GM12801 (cell line): ENCODE measurements around the gene PDZD2.

Source experiments
- TF ChIP-seq, protein P1 (sequence below): IDR thresholded peaks from one replicate; pipeline ENCODE4 v1.5.1; 2011; ENCODE audit warnings: control low read depth; ENCODE audit not compliant: insufficient read length; ENCODE audit errors: extremely low read depth

The PDZD2 gene

DNA sequence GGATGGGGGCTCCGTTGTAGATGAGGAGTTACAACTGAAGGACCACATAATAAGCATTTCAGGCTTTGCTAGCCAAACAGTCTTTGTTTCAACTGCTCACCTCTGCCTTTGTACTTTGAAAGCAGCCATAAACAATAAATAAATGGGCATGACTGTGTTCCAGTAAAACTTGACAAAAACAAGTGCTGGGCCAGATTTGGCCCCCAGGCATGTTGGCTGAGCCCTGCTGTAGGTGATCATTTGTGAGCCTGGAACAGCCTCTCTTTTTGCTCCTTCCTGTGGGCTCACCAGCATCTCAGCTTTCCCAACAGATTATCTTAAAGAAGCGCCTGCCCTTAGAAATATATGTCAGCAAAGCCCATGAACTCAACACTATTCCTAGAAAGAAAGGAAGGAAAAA lies 385.8 kb downstream of the PDZD2 start:
- TF ChIP-seq, protein P1, sequence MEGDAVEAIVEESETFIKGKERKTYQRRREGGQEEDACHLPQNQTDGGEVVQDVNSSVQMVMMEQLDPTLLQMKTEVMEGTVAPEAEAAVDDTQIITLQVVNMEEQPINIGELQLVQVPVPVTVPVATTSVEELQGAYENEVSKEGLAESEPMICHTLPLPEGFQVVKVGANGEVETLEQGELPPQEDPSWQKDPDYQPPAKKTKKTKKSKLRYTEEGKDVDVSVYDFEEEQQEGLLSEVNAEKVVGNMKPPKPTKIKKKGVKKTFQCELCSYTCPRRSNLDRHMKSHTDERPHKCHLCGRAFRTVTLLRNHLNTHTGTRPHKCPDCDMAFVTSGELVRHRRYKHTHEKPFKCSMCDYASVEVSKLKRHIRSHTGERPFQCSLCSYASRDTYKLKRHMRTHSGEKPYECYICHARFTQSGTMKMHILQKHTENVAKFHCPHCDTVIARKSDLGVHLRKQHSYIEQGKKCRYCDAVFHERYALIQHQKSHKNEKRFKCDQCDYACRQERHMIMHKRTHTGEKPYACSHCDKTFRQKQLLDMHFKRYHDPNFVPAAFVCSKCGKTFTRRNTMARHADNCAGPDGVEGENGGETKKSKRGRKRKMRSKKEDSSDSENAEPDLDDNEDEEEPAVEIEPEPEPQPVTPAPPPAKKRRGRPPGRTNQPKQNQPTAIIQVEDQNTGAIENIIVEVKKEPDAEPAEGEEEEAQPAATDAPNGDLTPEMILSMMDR: no peak

DNA sequence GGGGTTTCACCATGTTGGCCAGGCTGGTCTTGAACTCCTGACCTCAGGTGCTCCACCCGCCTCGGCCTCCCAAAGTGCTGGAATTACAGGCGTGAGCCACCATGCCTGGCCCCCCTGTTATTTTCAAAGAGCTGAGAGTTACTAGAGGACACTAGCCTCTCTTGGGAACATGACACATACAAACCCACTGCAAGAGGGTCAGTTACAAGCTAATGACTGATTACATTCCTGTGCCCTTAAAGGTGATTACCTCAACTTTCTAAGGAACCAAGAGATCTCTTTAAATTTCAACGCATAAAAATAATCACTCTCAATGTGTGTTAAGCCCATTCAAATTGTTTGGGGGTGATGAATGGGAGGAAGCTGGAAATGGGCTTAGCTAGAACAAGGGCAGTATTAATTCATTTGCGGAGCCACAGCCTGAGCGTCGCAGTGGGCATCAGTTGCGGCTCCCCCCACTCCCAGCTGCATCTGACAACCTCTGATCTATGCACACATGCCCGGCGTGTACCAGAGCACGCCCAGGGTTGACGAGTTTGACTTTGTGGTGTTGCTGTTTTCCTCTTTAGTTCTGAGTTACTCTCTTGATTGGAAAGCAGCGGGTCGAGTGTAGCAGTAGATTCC lies 388.3 kb downstream of the PDZD2 start:
- TF ChIP-seq, protein P1: no peak

DNA sequence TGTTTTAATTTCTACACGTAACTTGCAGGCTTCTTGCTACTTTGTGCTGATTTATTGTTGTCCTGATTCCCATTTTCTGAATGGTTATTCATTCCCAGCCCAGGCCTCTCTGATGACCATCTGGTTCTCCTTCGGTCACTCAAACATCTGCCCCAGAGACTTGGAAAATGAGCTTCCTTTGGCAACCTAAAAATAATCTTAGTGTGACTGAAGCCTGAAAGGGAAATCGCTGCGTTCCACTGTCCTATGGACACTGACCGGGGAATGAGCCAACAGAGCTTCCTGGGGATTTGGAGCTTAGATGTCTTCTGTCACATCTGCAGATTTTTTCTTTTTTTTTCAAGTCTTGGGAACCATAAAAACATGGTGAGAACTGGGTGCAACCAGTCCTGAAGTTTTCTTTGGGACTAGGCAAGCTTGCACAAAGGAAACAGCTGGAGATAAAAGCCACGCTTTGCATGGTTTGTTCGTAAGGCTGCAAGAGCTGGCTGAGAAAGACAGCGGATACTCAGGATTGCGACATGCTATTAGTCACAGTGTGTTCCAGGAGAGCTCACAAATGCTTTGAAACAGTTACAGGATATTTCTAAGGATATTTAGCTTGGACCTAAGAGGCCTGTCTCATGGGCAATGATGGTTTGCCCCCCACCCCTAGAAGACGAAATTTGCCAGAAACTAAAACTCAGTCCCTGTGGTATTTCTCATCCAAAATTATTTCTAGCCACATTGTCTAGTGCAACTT lies 389.0 kb downstream of the PDZD2 start:
- TF ChIP-seq, protein P1: no peak

DNA sequence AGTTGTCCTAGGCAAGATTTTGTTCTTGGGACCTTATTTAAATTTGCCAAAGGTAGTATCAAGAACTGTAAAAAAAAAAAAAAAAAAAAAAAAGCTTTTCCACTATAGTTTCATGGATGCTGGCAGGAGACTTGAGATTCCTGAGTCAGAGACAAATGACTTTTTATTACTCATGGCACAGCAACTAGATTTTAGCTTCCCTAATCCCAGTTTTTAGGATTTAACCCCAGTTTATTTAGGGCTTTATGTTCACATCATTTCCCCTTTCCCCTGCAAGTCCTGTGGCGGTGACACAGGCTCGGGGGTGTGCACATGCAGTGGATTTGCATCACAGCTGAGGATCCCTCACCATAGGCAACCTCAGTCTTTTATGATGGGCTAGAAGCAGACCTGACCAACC lies 390.3 kb downstream of the PDZD2 start:
- TF ChIP-seq, protein P1: no peak

DNA sequence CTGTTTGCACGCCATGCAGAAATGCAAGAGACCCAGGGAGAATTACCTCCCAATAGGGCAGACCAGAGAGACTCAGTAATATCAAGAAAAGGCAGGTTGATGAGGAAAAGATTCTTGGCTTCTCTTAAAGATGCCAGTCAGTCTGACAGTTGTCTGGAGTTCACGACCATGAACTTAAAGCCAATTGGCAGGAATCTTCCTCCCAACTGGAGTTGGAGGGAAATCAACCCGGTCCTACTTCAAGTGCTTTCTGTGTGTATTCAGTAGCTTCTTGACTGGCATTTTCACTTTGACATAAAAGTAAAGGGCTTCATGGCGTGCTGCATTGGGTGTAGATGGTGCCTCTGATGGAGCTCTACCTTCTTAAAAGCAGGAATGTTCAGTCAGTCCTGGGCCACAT lies 390.9 kb downstream of the PDZD2 start:
- TF ChIP-seq, protein P1: no peak

DNA sequence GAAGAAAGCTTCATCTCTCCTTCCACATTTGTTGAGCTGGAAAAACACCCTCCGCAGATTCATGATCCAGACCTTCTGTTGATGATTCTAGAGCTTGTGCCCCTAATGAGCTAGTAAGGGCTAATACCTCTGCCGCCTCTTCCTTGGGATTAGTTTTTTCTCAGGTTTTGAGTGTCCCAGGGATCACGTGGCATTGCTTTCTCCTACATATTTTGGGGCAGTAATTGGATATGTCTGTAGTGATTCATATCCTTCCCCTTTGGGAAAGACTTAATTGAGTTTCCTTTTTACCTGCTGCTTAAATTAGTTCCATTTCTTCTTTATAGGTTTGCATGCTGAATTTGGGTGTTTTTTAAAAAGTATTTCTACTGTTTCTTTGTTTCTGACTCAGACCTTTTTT lies 391.3 kb downstream of the PDZD2 start:
- TF ChIP-seq, protein P1: no peak

DNA sequence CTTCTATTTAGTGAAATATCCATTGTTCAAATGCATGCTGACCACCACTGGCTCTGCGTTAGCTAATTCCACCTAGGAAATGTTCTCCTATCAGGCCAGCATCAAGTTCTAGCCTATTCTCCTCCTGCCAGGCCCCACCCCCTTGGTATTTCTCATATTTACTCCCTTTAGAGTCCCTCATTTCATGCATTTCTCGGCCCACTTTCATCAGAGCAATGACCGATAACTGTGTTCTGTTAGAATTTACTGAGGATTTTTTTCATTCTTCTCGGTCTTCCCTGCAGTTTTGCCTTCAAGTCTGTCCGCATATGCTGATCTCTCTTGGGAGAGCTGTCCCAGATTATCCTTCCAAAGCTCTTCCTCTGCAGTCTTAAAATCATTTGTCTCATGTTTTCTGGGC lies 391.8 kb downstream of the PDZD2 start:
- TF ChIP-seq, protein P1: no peak
